PFSK-1 (cell line): Measurements from ENCODE around the gene FOLR1.

Experiments used
- POLR2AphosphoS5 ChIP-seq: IDR thresholded peaks from 2 replicates; pipeline ENCODE4 v1.6.1; 2012; ENCODE audit warnings: low read depth, mild to moderate bottlenecking, control low read depth, low read length, moderate library complexity
- REST ChIP-seq, 2 experiments: IDR thresholded peaks; 2 replicates each; pipeline versions ENCODE4 v1.6.1 to v1.8.0; 2011 to 2012; ENCODE audit warnings: low read depth in 2 of 2, low read length in 2 of 2, control low read depth in 1 of 2, inconsistent platforms in 1 of 2, mild to moderate bottlenecking in 1 of 2, moderate library complexity in 1 of 2; ENCODE audit not compliant: insufficient read depth in 1 of 2

GRCh38 chr11:72233773-72234513 is 42.0 kb downstream of the FOLR1 start:
- TF ChIP-seq REST (IDR thresholded peaks at IDR 0.05; ENCODE audit: insufficient read depth in 1 of 2, low read depth in 2 of 2, low read length in 2 of 2) (no peak), POLR2AphosphoS5 (no peak)
